Measurements from ENCODE around the gene COL19A1. TPM values are rescaled to one million over a fixed set of nuclear protein-coding genes. Genes with fewer than 3 reads are reported as not detected.

Gene COL19A1
- total and polyA plus RNA-seq, 4 donors: 0.09 to 4.4 (median 0.80) TPM; not detected in 1

DNA sequence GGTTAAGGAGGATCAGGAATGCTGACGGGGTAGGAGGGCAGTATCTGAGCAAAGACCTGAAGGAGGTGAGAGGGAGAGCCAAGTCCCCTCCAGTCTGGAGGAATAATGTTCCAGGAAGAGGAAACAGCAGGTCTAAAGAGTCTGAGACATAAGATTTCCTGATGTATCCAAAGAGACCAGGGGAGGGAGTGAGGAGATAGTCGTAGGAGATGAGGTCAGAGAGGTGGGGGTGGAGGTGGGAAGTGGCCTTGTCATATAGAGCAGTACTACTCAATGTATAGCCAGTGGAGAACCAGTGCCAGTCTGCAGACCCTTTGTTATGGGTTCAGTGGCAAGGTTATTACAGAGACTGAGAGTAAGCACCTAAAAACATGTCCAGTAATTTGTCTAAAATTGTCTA lies 305.9 kb downstream of the COL19A1 start:
- no peak for DNase-seq
- no peak for ATAC-seq (ENCODE audit: insufficient read depth, low FRiP score)

DNA sequence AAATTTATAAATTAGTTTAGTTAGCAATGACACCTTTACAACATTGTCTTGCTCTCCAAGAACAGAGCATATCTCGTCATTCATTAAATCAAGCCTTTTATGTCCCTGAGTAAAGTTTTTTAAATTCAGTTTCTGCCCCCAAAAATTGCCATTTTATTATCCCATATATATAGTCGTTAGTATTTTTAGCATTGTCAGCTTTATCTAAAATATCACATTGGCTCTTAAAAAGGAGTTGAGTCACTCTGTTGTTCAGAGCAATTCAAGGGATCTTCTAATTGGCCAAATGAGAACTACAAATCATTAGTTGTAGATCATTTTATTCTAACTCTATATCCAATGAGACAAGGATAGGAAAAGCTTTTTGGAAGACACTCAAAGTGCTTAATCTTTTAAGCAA lies 309.4 kb downstream of the COL19A1 start:
- Histone ChIP-seq H3K4me3 (no peak overlapping the region), H3K9ac (ENCODE audit: insufficient read depth in 1 of 2, low read length in 2 of 2) (no peak overlapping the region), H3K27ac (ENCODE audit: low read depth in 1 of 2, low read length in 1 of 2) (no peak overlapping the region), H3K27me3 (ENCODE audit: control insufficient read depth in 3 of 3, insufficient read depth in 3 of 3, low read length in 2 of 3) (no peaks in the 10 kb centered on the region), H3K36me3 (ENCODE audit: control insufficient read depth in 4 of 4, insufficient read depth in 4 of 4, low read length in 4 of 4) (peaks cover 0 to 3% (median 0%) of the 10 kb centered on the region in 4 donors), H3K9me3 (ENCODE audit: control insufficient read depth in 4 of 4, insufficient read depth in 3 of 4, low read length in 3 of 4) (no peaks in the 10 kb centered on the region), H3K4me1 (ENCODE audit: control insufficient read depth in 5 of 5, insufficient read depth in 5 of 5, low read length in 5 of 5) (peaks cover 0 to 9% (median 0%) of the 10 kb centered on the region in 5 donors)
- no peak for DNase-seq
- WGBS, 2 donors: 84 to 86% methylated on average over 2 of the region's 2 CpGs
- TF ChIP-seq, protein P1, sequence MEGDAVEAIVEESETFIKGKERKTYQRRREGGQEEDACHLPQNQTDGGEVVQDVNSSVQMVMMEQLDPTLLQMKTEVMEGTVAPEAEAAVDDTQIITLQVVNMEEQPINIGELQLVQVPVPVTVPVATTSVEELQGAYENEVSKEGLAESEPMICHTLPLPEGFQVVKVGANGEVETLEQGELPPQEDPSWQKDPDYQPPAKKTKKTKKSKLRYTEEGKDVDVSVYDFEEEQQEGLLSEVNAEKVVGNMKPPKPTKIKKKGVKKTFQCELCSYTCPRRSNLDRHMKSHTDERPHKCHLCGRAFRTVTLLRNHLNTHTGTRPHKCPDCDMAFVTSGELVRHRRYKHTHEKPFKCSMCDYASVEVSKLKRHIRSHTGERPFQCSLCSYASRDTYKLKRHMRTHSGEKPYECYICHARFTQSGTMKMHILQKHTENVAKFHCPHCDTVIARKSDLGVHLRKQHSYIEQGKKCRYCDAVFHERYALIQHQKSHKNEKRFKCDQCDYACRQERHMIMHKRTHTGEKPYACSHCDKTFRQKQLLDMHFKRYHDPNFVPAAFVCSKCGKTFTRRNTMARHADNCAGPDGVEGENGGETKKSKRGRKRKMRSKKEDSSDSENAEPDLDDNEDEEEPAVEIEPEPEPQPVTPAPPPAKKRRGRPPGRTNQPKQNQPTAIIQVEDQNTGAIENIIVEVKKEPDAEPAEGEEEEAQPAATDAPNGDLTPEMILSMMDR (IDR thresholded peaks at IDR 0.05; ENCODE audit: control extremely low read depth, extremely low read depth): no peak
- ATAC-seq (ENCODE audit: insufficient read depth, low FRiP score): no peak

More for the DNA sequence above, 305.9 kb downstream of the COL19A1 start:
- H3K27me3 ChIP-seq (ENCODE audit: control insufficient read depth in 3 of 3, insufficient read depth in 3 of 3, low read length in 2 of 3): peaks cover 0 to 1% (median 0%) of the 10 kb centered on the region in 3 donors
- H3K27ac ChIP-seq (ENCODE audit: low read depth in 1 of 2, low read length in 1 of 2): no peak overlapping the region
- 41 to 60% methylated on average over 2 of the region's 2 CpGs for WGBS, 2 donors
- peaks cover 0 to 9% (median 0%) of the 10 kb centered on the region in 5 donors for H3K4me1 ChIP-seq (ENCODE audit: control insufficient read depth in 5 of 5, insufficient read depth in 5 of 5, low read length in 5 of 5)
- TF ChIP-seq, protein P1 (IDR thresholded peaks at IDR 0.05; ENCODE audit: control extremely low read depth, extremely low read depth): no peak
- no peaks in the 10 kb centered on the region for H3K36me3 ChIP-seq (ENCODE audit: control insufficient read depth in 4 of 4, insufficient read depth in 4 of 4, low read length in 4 of 4)
- H3K9ac ChIP-seq (ENCODE audit: insufficient read depth in 1 of 2, low read length in 2 of 2): no peak overlapping the region
- no peaks in the 10 kb centered on the region for H3K9me3 ChIP-seq (ENCODE audit: control insufficient read depth in 4 of 4, insufficient read depth in 3 of 4, low read length in 3 of 4)
- H3K4me3 ChIP-seq: no peak overlapping the region

DNA sequence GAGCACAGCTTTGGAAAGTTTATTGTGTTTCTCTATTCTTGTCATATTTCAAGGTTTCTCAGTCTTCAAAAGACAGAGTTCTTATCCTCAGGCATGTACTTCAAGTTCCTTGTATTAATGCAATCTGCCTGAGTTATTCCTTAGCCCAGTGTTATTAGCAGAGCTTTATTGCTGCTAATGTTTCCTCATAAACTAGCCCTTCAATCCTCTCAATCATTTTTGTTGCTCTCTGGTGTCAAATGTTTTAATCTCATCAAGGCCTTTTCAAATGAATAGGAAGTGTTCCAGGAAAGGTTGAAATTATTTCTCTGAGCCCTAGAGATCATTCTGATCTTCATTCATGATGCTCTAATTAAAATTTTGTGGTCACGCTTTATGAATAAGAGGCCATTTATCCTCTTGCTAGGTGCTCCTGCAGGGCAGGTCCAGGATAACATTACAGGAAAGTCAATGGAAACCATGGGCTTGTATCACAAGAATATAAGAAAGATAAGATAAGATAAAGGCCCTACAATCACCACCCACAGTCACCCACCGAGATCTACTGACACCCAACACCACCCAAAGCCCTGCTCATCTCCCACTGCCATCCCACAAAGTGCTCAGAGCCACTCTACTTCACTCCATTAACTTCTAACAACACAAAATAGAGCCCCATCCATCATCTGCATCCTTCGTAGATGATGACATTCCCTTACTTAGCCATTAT lies 310.6 kb downstream of the COL19A1 start:
- Histone ChIP-seq H3K4me1 (ENCODE audit: control insufficient read depth in 5 of 5, insufficient read depth in 5 of 5, low read length in 5 of 5) (no peaks in the 10 kb centered on the region), H3K9me3 (ENCODE audit: control insufficient read depth in 4 of 4, insufficient read depth in 3 of 4, low read length in 3 of 4) (no peaks in the 10 kb centered on the region), H3K36me3 (ENCODE audit: control insufficient read depth in 4 of 4, insufficient read depth in 4 of 4, low read length in 4 of 4) (peaks cover 0 to 3% (median 0%) of the 10 kb centered on the region in 4 donors), H3K27me3 (ENCODE audit: control insufficient read depth in 3 of 3, insufficient read depth in 3 of 3, low read length in 2 of 3) (no peaks in the 10 kb centered on the region), H3K9ac (ENCODE audit: insufficient read depth in 1 of 2, low read length in 2 of 2) (no peak overlapping the region), H3K27ac (ENCODE audit: low read depth in 1 of 2, low read length in 1 of 2) (no peak overlapping the region), H3K4me3 (no peak overlapping the region)
- TF ChIP-seq, protein P1 (IDR thresholded peaks at IDR 0.05; ENCODE audit: control extremely low read depth, extremely low read depth): no peak
- WGBS, 2 donors: 74 to 83% methylated on average over 3 of the region's 3 CpGs
- ATAC-seq (ENCODE audit: insufficient read depth, low FRiP score) (no peak), DNase-seq (no peak)
